D721Med (cell line): Measurements from ENCODE around the gene NUP42.

Experiments used
- DNase-seq: peaks from one replicate; pipeline ENCODE4 v3.0.0; 2011; ENCODE audit warnings: low spot score; ENCODE audit not compliant: insufficient read length
- FAIRE-seq: peaks from 2 replicates; lab custom pipeline; 2011; peaks lifted over from hg19 to GRCh38; lab: Jason Lieb, UNC
- CTCF ChIP-seq: IDR thresholded peaks from 2 replicates; pipeline ENCODE4 v1.5.1; 2012; ENCODE audit warnings: mild to moderate bottlenecking, control low read depth; ENCODE audit not compliant: insufficient read depth; ENCODE audit errors: missing control alignments

Gene NUP42

GRCh38 chr7:23204241-23204640 is 22.4 kb downstream of the NUP42 start:
- DNase-seq (no peak), FAIRE-seq (no peak)
- TF ChIP-seq CTCF: no peak

- TF ChIP-seq CTCF: no peak
- FAIRE-seq (no peak), DNase-seq (no peak)
Measured at GRCh38 chr7:23205577-23205908, 23.7 kb downstream of the NUP42 start.

GRCh38 chr7:23205909-23206767 is 24.3 kb downstream of the NUP42 start:
- DNase-seq: no peak
- FAIRE-seq: no peak
- TF ChIP-seq CTCF: no peak

GRCh38 chr7:23207021-23207420 is 25.2 kb downstream of the NUP42 start:
- no peak for TF ChIP-seq CTCF
- DNase-seq (no peak), FAIRE-seq (no peak)

- DNase-seq (no peak), FAIRE-seq (no peak)
- no peak for TF ChIP-seq CTCF
Measured at GRCh38 chr7:23207884-23208283, 26.0 kb downstream of the NUP42 start.

- DNase-seq (no peak), FAIRE-seq (no peak)
- no peak for TF ChIP-seq CTCF
Measured at GRCh38 chr7:23208316-23208715, 26.5 kb downstream of the NUP42 start.

GRCh38 chr7:23210506-23210905 is 28.7 kb downstream of the NUP42 start:
- FAIRE-seq: no peak
- no peak for DNase-seq
- no peak for TF ChIP-seq CTCF
